PC-9 (cell line): Measurements from ENCODE around the gene UROS.

Experiments
- EZH2 ChIP-seq: fragments of 200-600 bp; sonication (generic); IDR thresholded peaks from 2 replicates; pipeline ENCODE4 v1.8.0; 2017; ENCODE audit warnings: antibody characterized with exemption, low read depth
- TF ChIP-seq, protein P1 (sequence below): fragments of 200-600 bp; sonication (generic); conservative IDR thresholded peaks from 2 replicates; pipeline ENCODE4 v1.6.1; 2017; ENCODE audit warnings: mixed run types, antibody characterized with exemption, mild to moderate bottlenecking, moderate library complexity

GRCh38 chr10:125801574-125801973, 21.5 kb downstream of the UROS start:
- TF ChIP-seq, protein P1, sequence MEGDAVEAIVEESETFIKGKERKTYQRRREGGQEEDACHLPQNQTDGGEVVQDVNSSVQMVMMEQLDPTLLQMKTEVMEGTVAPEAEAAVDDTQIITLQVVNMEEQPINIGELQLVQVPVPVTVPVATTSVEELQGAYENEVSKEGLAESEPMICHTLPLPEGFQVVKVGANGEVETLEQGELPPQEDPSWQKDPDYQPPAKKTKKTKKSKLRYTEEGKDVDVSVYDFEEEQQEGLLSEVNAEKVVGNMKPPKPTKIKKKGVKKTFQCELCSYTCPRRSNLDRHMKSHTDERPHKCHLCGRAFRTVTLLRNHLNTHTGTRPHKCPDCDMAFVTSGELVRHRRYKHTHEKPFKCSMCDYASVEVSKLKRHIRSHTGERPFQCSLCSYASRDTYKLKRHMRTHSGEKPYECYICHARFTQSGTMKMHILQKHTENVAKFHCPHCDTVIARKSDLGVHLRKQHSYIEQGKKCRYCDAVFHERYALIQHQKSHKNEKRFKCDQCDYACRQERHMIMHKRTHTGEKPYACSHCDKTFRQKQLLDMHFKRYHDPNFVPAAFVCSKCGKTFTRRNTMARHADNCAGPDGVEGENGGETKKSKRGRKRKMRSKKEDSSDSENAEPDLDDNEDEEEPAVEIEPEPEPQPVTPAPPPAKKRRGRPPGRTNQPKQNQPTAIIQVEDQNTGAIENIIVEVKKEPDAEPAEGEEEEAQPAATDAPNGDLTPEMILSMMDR, result no peak
- TF ChIP-seq EZH2, result no peak
